GM19025 (cell line): ENCODE results near the gene MSRB3.

Source experiments
- ATAC-seq: cut with Tn5 transposase; IDR thresholded peaks from one replicate; pipeline ENCODE4 v1.9.1; 2021; ENCODE audit warnings: mild to moderate bottlenecking, low read depth, moderate library complexity; ENCODE audit not compliant: unreplicated experiment

MSRB3 gene

GRCh38 chr12:65490250-65490649 lies 211.8 kb downstream of the MSRB3 start:
- no peak for ATAC-seq

DNA sequence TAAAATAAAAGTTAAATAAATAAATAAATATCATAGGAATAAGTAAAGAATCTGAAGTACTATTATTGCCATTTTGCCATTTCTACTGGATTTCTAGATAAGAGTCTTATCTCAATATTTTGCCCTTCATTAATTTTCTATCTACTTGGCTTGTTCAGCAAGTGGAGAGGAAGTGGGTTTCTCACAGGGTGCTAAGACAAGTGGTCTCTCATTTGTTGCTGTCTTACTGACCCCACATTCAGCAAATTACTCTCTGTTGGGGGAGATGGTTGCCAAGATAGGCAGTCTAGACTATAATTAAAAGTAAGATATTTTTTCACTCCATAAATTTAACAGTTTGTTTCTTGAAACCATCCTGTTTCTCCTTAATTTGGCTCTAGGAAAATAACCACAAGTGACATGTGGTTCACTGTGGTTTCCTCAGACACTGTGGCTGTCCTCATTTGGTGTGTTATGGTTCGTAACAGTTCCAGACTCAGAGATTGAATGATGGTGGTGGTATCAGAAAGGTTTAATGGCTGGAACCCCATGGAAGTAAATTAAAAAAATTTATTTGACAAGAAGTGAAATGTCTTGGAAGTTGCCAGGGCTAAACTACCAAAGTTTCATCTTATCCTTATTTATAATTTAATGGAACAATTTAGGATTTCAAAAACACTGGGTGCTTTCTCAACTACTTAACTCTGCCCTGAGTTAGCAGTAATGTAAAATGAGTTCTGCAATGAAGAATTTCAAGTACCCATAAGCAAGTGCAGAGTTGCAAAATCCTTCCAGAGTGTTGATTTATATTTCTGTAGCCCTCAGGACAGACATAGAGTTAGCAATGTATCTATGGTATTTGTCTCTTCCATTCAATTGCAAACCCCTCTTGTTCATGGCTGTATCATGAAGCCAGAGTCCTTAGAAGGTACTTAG lies 214.8 kb downstream of the MSRB3 start:
- ATAC-seq: no peak

DNA sequence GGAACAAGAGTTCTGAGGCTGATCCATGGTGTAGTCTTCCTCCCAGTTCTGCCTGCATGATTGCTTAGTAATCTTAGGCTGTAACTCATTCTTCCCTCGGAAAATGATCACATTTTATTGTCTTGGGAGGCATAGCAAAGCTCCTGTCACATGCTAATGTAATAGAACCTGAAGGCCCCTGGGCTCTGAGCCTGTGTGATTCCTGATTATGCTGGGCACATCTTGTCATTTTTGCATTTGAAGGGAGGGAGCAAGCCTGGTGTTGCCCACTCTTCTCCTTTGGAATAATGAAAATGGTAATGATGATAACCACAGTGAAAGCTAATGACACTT lies 215.4 kb downstream of the MSRB3 start:
- ATAC-seq: no peak

DNA sequence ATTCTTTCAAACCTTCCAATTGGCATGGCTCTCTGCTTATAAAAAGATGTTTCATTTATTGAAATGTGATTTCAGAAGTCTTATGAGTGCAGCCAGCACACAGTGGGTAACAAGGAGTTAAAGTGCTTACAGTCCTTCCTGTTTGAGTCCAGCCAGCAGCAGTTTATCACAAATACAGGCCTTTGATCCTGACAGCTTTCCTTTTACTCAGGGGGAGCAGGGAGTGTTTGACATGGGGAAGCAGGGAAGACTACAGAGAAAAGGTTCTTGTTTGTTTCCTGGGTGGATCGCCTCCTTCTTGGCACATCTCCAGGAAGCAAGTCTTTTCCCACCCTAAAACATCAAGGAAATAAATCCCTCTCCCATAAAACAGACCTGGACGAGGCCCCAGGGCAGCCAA lies 216.1 kb downstream of the MSRB3 start:
- no peak for ATAC-seq

DNA sequence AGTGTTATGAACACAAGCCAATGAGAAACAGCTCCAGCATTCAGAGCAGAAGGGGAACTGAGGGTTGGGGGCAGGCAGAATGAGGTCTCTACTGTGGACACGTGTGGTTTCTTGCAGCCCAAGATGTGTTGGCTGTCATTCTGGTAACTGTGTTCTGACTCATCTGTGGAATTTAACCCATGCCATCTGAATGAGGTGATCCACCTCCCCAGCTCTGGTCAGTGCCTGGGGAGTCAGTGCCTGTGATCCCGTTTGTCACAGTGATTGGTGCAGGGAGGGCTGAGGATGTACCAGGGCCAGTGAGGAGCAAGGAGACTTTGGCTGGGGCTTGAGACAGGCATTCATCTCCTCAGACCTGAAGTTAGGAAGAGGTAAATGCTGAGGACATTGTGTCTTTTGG lies 216.8 kb downstream of the MSRB3 start:
- no peak for ATAC-seq

DNA sequence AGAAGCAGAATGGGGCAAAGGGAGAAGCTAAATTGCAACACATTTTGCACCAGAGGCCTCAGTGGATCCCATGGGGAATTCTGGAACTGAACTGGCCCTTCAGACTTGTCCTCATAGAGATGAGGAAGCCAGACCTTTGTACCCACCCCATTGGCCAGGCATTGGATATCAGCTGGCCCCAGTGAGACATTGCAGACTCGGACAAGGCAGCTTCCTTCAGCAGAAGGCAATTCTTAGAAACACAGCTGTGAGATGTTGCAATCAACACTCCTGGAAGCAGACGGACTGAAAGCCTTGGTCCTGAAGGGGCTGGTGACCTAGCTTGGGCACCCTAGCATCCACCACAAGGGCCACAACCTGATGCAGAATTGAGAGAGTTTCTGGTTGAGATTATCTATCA lies 218.1 kb downstream of the MSRB3 start:
- ATAC-seq: no peak

DNA sequence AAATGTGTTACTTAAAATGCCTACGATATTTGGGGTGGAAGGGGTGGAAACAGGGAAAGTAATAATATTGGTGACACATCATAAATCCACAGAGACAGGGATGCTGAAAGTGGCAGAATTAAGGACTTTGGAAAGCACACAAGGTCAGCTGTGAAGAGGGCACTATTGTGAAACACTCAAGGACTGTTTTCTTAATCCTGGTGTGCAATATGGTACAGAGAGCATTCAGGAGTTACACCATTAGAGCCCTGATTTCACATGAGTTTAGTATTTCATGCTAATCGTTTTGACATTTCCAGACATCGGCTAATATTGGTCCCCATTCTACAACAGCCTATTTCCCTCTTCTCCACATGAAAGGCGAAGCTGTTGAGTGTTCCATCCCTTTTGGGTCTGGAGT lies 219.2 kb downstream of the MSRB3 start:
- ATAC-seq: no peak

DNA sequence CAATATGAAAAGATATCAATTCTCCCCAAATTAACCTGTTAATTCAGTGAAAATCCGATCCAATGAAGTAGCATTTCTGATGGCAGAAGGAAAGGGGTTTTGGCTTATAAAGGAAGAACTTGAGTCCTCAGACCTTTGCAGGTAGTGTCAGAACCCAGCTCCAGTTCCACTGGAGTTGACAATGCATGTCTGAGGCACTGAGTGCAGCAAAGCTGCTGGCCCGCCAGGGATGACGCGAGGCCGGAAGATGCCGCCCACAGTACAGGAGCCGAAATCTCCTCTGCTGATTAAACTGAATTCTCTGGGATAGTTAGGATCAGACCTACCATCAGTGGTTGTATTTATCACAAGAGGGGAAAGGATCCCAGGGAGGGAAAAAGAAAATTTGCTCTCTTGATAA lies 220.7 kb downstream of the MSRB3 start:
- ATAC-seq: no peak

DNA sequence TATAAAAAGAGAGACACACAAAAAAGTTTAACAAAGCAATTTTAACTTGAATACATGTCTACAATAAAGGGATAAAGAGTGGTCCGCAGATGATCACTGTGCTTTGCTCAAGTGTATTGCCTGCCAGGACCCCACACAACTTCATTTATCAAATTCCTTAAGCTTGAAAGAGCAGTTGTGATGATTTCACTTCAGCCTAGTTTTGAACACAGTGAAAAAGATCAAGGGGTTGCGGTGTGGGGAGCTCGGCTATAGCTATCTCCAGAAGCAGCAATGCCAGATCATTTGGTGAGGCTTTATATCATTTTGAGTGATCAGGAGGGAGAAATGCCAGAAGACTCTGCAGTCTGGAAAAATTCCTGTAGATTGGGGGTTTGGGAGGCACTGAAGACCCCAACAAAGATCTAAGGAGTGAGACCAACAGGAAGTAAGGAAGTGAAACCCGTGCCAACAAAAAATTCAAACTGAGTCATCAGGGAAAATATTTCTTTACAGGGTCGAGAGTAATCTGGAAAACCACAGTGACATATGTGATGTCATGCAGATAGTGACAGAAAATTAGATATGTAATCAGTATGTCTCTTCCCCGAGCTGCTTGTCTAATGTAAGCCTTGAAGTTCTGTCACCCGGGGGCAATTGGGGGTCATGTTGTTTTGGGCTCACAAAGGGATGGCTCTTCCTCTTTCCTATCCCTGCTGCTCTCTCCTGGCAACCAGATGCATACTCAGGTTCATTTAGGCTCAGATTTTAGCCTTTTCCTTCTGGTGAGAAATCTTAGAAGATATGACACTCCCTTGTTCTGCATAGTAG lies 221.8 kb downstream of the MSRB3 start:
- no peak for ATAC-seq

- ATAC-seq: no peak
These were observed 222.7 kb downstream of the MSRB3 start for GRCh38 chr12:65501093-65501621.

GRCh38 chr12:65501935-65502334 lies 223.5 kb downstream of the MSRB3 start:
- no peak for ATAC-seq

DNA sequence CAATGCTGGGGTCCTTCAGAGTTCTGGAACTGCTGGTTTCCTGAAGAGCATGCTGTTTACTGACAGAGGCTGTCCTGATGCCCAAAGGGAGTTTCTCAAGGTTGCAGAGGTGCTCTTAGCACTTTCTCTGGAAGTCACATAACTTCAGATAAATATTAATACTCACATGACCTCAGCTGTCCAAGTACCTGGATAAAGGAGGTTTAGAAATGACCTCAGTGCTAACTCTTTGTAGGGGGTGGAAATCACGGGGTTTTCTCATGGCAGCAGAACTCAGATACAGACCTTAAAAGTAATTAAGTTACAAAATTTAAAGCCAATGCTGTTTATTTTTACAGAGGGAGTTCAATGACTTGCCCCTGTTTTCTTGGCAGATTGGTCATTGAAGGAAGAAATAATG lies 225.9 kb downstream of the MSRB3 start:
- ATAC-seq: no peak

- ATAC-seq: no peak
These were observed 227.1 kb downstream of the MSRB3 start for GRCh38 chr12:65505386-65506121.

GRCh38 chr12:65508276-65509035 lies 230.0 kb downstream of the MSRB3 start:
- ATAC-seq: no peak

DNA sequence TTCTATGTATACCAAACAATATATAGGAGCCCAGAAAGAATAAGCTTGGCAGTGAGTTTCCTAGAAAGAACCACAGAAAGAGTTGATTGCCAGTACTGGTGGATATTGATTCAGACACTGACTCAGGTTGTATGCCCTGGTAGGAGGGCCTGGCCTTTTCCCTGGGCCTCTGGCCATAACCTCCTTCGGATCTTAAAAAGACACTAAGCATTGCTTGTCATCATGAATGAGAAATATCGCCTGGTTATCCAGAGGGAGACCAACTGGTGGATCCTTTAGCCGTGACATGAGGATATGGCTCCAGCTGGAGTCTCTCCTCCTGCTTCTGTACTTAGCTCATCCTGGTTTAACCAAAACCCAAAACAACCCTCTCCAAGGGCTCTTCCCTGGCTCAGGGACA lies 231.5 kb downstream of the MSRB3 start:
- ATAC-seq: no peak

GRCh38 chr12:65510584-65511050 lies 232.1 kb downstream of the MSRB3 start:
- no peak for ATAC-seq

DNA sequence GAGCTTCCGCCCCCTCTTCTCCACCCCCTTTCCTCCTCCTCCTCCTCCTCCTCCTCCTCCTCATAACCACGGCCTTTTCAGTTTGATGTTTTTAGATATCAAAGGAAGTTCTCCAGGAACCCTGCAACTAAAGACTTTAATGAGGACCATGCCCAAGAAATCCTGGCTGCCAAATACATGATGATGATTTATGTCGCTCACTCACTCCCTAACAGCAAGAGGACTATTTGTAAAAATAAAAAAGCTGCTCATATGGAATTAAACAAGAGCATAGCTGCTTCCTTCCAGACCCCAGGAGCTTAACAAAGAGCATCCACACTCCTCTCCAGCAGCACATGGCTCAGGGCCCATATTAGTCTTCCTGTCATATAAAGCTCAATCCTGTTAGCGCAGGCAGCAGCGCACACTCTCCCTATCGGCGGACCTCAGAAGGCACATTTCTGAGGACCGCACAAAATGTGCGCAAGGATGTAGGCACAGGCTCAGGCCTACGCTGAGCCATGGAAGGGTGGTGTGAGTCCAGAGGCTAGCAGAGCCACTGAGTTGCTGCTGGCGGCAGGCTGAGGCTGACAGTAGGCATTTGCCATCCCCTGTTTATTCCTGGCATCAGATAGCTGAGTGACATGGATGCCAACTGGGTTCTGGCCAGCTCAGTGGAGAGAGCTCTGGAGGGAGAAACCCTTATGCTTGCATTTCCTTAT lies 232.8 kb downstream of the MSRB3 start:
- no peak for ATAC-seq

GRCh38 chr12:65511912-65512311 lies 233.4 kb downstream of the MSRB3 start:
- no peak for ATAC-seq
